GM19467 (cell line): Measurements from ENCODE around the gene OR8A1.

ENCODE experiments used
- ATAC-seq: cut with Tn5 transposase; IDR thresholded peaks from one replicate; pipeline ENCODE4 v1.9.1; 2021; ENCODE audit warnings: mild to moderate bottlenecking, moderate library complexity; ENCODE audit not compliant: unreplicated experiment

The OR8A1 gene

DNA sequence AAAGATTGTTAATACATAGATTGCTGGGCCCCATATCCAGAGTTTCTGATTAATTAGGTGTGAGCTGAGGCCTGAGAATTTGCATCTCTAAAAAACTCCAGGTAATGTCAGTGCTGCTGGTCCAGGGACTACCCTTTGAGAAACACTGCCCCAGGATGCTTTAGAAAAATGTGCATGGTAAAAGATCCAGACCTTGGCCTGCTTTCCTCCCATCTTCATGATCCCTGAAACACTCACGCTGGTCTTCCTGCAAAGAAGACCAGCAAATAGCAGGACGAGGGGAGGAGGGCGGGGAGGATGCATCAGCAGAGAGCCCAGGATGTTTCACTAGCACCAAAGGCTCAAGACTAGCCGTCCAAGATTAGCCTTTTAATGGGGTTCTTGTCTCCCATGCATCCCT lies at the start of gene OR8A1:
OR8A1 (plus strand) TSS at position 301 of the 400 bp plus-strand sequence. CDS start 123 bp downstream, outside the sequence.
- no peak for ATAC-seq

DNA sequence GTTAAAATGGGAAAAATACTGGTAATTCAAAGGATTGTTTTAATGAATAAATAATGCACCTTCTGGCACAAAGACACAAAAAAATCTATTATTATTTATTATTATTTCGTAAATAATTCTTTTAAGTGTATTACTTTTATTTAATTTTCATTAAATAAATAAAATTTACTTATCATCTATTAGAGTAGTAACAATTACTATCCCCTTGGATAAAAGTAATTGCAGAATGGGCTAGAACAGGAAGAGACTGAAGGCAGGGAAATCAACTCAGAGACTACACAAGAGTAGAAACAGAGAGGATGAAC lies 49.3 kb upstream of the OR8A1 start:
- no peak for ATAC-seq

DNA sequence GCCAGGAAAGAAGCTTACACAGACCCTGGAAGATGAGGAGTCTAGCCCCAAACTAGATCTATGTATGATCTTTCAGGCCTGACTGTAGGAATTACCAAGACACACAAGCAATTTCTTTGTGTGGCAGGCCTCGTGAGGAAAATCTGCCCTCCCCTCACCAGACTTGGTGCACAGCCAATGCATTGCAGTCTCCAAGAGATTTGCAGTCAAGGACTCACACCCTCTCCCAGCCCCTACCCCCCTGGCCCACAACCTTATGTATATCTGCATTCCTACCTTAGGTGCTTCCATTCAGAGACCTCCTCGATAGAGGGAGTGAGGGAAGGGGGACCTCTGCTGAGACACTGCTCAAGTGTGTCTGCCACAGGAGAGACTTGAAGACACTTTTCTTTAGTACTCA lies 36.2 kb upstream of the OR8A1 start:
- no peak for ATAC-seq

DNA sequence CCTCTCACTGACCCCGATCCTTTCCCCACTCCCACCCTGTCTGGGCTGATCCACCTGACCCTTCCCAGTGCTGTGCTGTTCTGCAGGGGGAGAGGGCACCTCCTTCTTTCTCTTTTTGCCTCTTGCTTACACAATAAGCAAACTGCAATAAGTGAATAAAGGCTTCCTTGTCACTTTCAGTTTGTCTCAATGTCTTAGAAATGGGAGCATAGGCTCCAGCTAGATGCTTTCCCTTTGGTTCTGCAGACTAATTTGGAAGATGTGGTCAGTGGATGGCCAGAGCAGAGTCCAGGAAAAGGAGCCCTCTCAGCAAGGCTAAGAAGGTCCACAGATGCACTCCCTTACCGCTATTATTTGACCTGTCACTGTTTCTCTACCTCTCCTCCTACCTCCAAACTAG lies 35.7 kb upstream of the OR8A1 start:
- no peak for ATAC-seq

DNA sequence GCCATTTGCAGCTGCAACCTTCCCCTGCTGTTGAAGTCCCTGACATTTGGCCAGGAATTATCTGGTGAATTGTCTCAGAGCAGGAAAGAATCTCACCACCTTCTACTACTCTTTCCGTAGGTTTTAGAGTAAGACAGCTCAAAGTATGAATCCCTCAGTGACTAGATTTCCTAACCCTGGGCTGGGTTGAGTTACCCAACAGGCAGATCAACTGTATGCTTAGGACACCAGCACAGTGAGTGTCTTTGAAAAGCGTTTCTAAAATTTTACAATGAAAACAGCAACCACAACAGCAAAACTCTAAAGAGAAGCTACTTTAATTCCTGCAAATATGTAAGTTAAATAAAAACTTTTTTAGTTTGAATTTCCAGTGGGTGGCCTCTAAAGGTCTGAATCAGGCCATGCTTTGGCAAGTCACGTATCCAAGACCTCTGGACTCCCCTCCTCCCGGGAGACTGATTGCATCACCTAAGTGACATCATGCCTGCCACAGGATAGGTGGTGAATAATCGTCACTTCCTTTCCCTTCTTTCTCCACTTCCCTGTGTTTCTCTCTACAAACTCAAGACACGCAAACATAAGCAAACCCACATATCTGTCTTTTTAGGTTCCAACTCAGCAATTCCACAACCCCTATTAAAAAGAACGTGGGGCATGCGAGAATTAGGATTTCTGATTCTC lies 34.1 kb upstream of the OR8A1 start:
- ATAC-seq: no peak

DNA sequence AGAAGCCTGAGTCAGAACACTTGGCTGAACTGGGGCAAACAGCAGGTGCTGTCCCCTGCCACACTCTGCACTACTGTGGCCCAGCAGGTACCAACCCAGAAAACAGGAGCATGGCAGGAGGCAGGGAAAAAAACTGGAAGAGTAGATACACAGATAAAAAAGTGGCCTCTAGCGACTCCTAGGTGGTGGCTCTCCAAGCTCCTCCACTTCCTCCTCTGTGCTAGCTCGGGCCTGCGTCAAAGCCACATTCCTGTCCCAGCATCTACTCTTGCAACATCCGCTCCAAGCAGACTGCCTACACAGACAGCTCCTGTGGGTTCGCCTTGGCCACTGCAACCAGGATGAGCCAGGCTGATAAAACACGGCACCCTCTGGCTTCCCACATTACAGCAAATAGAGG lies 33.3 kb upstream of the OR8A1 start:
- no peak for ATAC-seq

DNA sequence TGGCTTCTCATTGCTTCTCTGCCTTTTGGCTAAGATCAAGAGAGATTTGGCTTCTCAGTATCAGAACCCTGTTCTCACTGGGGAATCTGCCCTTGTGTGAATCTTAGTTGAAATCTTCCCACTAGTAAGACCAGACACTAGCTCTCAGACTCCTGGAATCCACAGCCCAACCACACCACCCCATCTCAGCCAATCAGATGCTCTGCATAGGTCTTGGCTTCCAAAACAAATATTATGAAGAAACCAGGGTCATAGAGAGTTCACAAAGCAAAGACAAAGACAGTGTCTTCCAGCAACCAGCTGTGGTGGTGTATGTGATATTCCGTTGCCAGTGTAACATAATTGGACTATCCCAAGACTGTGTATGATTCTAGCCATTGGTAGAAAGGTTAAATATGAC lies 31.8 kb upstream of the OR8A1 start:
- ATAC-seq: no peak

DNA sequence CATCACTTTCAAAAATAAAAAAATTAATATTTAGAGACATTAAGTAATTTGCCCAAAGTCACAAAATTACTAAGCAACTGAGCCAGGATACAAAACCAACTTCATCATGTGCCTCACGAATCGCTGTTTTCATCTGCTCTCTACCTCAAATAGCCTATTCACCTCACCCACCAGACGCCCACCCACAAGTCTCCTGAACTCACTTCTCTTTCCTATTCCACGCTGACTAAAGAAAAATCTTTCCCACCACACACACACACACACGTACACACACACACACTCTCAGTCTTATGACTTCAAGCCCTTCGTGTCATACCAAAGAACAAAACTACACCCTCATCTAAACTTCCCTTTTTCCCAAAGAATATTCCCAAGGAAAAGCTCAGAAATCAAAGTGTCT lies 28.6 kb upstream of the OR8A1 start:
- ATAC-seq: no peak

DNA sequence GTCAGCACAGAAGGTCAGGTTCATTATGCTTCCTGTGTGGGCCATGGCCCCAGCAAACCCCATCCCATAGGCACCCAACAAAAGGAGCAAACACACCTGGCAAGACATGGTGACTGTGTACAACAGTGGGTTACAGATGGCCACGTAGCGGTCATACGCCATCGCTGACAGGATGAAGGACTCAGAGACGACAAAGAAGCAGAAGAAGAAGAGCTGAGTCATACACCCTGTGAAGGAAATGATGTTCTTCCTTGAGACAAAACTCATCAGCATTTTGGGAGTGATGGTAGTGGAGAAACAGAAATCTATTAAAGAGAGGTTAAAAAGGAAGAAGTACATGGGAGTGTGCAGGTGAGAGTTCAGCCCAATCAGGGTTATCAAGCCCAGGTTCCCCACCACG lies 26.7 kb upstream of the OR8A1 start:
- no peak for ATAC-seq

DNA sequence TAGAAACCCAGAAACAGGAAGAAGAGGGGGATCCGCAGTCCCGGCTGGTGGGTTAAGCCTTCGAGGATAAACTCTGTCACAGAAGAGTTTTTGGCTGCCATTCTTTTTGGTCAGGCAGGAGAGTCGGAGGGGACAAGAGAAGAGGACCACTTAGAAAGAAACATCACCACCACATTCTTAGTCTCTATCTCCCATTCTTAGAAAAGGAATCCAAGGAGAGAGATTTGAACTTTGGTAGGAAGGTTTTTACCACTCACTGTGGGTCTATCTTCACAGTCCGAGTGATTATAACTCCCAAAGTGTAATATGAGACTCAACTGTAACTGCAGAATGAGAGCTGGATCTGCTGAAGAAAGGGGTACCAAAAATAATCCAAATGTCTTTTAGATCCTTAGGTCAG lies 26.2 kb upstream of the OR8A1 start, which contains the start of gene OR8B12:
OR8B12 (minus strand) TSS at position 101 of the 400 bp plus-strand sequence; CDS start at position 101, 0 bp downstream.
- no peak for ATAC-seq

DNA sequence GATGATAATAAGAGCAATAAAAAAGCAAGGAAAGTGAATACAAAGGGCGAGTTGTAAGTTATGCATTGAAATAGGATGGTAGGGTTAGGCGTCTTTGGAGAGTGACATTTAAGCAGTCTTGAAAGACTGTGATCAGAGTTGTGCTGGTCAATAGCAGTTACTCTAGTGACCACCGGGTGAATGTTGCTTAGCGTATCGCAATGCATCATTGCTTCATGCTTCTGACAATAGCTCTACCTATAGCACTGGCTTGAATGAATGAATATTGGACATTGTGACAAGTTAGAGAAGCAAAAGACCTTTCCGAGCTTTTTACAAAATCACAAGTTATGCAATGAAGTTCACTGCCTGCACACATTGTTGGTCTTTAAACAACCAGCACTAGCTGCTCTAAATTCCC lies 18.6 kb upstream of the OR8A1 start:
- no peak for ATAC-seq

DNA sequence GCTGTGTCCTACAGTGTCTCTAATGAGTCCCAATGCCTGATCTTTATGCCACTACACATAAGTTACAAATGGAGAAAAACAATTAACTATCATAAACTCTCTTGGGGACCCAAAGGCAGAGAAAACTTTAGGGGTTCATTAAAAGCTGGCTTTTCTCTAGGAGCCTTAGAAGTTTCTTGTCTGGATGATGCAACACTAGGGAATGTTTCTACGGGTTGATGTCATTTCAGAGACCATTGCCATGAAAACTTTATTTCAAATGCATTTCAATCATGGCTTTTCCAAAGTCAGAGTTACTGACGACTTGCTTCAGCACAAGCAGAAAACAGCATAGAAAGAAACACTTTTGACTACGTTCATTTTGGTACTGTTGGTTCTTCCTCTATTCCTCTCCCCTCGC lies 17.8 kb upstream of the OR8A1 start:
- ATAC-seq: no peak

DNA sequence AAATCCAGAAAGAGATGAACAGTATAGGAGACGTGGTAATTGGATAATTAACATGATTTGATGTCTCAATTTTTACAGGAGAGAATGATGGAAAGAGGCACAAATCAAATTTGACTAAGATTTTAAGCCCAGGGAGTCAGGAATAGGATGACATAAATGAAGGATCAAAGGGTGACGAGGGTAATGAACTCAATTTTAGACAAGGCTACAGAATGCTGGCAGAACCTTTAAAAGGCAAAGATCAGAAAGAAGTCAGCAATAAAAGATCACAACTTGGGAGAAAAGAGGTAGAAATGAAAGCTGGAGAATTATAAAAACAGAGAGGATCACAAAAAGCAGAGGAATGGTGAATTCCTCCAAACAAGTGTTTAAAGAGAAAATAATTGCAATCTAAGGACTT lies 13.0 kb upstream of the OR8A1 start:
- no peak for ATAC-seq

DNA sequence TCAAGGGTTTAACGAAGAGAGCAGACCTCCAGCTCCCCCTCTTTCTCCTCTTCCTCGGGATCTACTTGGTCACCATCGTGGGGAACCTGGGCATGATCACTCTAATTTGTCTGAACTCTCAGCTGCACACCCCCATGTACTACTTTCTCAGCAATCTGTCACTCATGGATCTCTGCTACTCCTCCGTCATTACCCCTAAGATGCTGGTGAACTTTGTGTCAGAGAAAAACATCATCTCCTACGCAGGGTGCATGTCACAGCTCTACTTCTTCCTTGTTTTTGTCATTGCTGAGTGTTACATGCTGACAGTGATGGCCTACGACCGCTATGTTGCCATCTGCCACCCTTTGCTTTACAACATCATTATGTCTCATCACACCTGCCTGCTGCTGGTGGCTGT lies 363 bp downstream of the OR8A1 start:
- no peak for ATAC-seq

DNA sequence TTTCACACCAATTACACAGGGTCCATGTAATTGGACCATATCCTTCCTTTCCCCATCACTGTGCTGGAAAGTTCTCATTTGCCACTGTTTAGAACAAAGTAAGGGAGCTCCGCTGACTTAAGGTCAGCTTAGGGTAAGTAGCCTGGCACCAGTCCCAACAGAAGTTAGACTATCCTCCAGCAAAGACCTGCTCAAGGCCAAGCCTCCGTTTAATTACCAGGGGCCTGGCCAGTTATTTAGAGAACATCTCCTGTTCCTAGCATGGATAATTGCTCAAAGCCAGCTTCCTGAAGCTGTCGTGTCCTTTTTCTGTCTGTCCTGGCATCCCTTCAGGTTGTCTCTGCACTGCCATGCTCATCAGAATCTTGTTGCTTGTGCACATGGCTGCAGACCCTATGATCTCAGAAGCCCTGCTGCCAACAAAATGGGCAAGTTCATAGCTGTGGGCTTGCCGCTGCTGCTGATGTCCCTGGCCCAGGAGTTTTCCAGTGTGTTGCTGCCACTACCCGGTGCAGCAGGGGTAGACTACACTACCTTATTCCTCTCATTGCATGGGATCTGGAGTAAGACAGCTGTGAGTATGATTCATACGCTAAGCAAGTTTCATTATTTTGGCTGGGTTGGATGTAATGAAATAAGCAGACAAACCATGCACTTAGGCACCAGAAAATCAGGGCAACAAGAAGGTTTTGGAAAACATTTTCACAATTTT lies 8.1 kb downstream of the OR8A1 start:
- ATAC-seq: no peak

DNA sequence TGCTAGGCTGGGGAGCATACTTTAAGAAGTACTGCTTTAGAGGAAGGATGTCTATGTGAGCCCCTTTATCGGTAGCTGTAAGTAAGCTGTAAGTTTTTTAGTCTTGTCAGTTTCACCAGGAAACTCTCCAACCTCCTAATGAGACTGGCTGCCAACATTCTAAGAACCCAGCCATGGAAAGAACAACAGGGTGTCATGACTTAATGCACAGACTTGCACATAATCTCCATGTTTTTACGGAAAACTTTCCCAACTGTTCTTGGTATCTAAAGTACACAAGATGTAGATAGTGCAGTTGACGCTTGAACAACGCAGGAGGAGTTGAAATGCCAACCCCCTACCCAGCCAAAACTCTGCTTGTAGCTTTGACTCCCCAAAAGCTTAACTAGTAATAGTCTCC lies 9.0 kb downstream of the OR8A1 start:
- ATAC-seq: no peak

DNA sequence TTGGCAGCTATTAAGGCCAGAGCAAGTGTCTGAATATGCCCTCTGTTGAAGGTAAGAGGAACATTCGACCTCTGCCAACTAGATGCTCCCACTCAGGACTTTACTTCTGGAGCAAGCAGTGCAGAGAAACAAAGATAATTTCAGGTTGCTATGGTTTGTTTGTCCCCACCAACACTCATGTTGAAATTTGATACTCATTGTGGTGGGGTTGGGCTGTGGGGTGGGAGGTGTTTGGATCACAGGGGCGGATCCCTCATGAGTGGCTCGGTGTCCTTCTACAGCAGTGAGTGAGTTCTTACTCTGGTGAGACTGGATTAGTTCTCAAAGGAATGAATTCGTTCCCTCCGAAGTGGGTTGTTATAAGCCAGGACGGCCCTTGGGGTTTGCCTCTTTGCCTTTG lies 12.0 kb downstream of the OR8A1 start:
- ATAC-seq: no peak

DNA sequence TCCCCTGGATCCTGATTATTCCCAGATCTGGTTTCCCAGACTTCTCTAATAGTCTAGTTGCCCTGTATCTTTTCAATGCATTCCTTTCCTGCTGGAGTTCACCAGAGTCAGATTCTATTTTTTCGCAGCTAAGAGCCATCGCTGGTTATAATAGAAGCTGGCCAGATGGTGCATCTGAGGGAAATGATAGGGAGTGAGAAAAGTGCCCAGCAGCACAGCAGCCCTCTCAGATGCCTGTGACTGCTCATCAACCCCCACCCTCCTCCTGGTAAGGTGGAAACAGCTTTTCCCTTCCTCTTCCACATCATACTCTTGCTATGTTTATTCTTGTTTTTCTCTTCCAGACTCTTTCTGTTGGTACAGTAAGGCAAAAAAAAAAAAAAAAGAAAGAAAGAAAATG lies 12.8 kb downstream of the OR8A1 start:
- no peak for ATAC-seq

DNA sequence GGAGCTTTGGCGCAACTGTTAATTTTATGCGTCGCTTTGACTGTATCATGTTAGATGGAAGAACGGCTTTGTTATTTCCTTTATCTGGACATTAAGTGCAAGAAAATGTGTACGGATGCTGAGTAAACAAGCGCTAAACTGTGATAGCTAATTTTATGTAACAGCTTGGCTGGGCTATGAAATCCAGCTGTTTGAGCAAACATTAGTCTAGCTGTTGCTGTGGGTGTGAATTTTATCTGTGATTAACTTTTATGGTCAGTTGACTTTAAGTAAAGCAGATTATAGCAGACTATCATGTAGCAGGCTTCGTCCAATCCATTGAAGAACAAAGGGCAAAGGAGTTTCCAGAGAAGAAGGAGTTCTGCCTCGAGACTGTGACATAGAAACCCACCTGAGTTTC lies 14.0 kb downstream of the OR8A1 start:
- ATAC-seq: no peak

DNA sequence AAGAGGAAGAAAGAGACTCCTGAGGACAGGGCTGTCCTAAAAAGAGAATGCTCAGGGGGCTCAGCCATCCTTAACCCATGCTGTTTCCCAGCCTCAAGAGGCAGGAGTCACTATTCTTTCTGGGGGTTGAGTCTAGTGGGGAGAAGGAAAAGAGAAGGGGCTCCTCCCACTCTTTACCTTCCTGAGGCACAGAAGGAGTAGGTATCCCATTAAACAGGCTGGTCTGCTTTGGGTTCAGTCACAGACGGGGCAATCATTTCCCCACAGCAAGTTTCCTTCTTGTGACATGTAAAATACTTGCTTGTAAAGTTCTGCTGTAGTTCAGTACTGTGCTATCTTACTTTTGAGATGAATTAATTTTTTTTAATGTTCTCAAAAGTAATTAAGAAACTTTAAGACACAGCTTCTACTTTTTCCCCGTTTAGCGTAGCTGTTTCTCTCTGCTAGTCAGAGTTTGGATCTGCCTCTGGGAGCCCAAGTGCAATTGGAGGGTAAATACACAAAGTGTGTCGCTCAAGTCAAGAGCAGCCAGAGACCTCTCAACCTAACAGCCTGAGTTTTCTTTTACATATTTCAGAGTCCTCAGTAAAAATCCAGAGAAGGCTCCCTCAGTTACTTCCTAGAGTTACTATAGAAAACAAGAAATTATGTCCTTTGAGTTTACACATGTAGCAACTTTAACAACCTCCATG lies 15.0 kb downstream of the OR8A1 start:
- no peak for ATAC-seq

DNA sequence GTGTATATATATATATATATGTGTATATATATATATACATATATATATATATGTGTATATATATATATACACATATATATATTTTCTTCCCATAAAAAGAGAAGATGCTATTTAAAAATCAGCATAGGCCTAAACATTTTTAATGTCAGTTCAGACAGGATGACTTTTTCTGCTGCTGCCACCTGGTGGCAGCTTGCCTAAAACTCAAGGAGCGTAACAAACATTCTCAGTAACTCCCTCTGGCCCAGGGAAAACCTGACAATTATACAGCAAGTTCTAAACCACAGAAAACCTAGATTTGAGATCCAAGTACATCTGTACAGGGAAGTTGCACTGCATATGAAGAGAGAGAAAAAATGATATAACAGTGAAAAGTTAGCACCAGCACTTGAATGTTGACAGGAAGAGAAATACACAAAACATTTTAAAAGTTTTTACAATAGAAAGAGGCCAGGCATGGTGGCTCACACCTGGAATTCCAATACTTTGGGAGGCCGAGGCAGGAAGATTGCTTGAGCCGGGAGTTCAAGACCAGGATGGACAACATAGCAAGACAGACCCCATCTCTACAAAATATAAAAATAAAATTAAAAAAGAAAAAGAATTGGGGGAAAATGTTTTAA lies 16.6 kb downstream of the OR8A1 start:
- ATAC-seq: no peak

DNA sequence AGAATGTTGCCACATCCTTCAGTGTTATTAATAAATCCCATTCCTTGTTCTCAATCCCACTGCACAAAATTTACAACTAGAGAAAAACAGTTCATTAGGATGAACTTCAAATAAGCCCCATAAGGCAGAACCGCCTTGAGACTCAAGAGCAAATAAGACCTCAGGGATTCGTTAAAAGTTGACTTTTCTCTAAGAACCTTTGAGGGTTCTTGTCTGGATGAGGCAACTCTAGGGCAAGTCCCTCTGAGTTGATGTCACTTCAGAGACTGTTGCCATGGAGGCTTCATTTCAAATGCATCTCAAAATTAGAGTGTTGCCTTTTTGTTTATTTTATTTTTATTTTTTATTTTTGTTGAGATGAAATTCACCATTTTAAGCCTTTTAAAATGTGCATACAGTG lies 21.6 kb downstream of the OR8A1 start:
- ATAC-seq: no peak
